ENCODE data around the gene TMEM258. TPM values are rescaled to one million over a fixed set of nuclear protein-coding genes. Genes with fewer than 3 reads are reported as not detected.

TMEM258 gene
- 10 to 100 TPM; 31.0 to 77.8 TPM for total RNA-seq
- polyA plus RNA-seq: 100 to 1,000 TPM; 120 to 136 TPM

GRCh38 chr11:61792310-61793082 is at the start of gene TMEM258, which contains the start of gene FEN1:
TMEM258 (minus strand) TSS chr11:61792599; CDS start chr11:61792558, 41 bp downstream.
FEN1 (plus strand) TSS chr11:61792911; CDS start chr11:61795362, 2,451 bp downstream.
- Histone ChIP-seq H3K9me3 (ENCODE audit: control insufficient read depth in 4 of 4, low read length in 3 of 4) (no peaks in the 10 kb centered on the region), H3K9ac (ENCODE audit: low read depth in 1 of 2, low read length in 2 of 2) (peak within 1 kb of the TSS; percentile 96 to 99), H3K4me3 (ENCODE audit: low read depth in 1 of 3, low read length in 3 of 3) (peak within 1 kb of the TSS; percentile 71 to 98 (median 91)), H3K27me3 (ENCODE audit: control insufficient read depth in 4 of 4, insufficient read depth in 4 of 4, low read length in 3 of 4) (no peaks in the 10 kb centered on the region), H3K4me1 (ENCODE audit: control insufficient read depth in 4 of 4, insufficient read depth in 4 of 4, low read length in 3 of 4) (peaks cover 0 to 19% (median 17%) of the 10 kb centered on the region in 4 donors), H3K27ac (ENCODE audit: low read depth in 1 of 2, low read length in 2 of 2) (peak within 1 kb of the TSS; percentile 93 to 98), H3K36me3 (ENCODE audit: control insufficient read depth in 4 of 4, insufficient read depth in 3 of 4, low read depth in 1 of 4, low read length in 3 of 4) (peaks cover 9 to 26% (median 18%) of the 10 kb centered on the region in 4 donors)
- TF ChIP-seq MAX (IDR thresholded peaks at IDR 0.05) (peak; percentile 75), HNF4G (IDR thresholded peaks at IDR 0.05) (no peak), RAD21 (IDR thresholded peaks at IDR 0.05) (no peak), SP1 (IDR thresholded peaks at IDR 0.05) (no peak), EGR1 (IDR thresholded peaks at IDR 0.05; ENCODE audit: low read depth in 2 of 2) (no peak), YY1 (IDR thresholded peaks at IDR 0.05) (peak; percentile 94), GABPA (IDR thresholded peaks at IDR 0.05 in 1 of 2, conservative IDR thresholded peaks at IDR 0.05 in 1 of 2) (peak; percentile 95 to 99), FOXA2 (IDR thresholded peaks at IDR 0.05) (no peak), TAF1 (conservative IDR thresholded peaks at IDR 0.05) (no peak), REST (IDR thresholded peaks at IDR 0.05) (no peak), CTCF (IDR thresholded peaks at IDR 0.05; ENCODE audit: low read depth, low read length, missing input control) (no peak), RXRA (IDR thresholded peaks at IDR 0.05) (peak in 1 of 2 donors; percentile 6)
- DNase-seq (ENCODE audit: low spot score): peak; percentile 89
- under 1% methylated on average over 61 of the region's 61 CpGs for WGBS

- peaks cover 4 to 26% (median 13%) of the 10 kb centered on the region in 4 donors for H3K36me3 ChIP-seq (ENCODE audit: control insufficient read depth in 4 of 4, insufficient read depth in 3 of 4, low read depth in 1 of 4, low read length in 3 of 4)
- 68% methylated on average over 12 of the region's 12 CpGs for WGBS
- DNase-seq (ENCODE audit: low spot score): no peak
- H3K9me3 ChIP-seq (ENCODE audit: control insufficient read depth in 4 of 4, low read length in 3 of 4): no peaks in the 10 kb centered on the region
- peaks cover 0 to 14% (median 1%) of the 10 kb centered on the region in 4 donors for H3K4me1 ChIP-seq (ENCODE audit: control insufficient read depth in 4 of 4, insufficient read depth in 4 of 4, low read length in 3 of 4)
- H3K27ac ChIP-seq (ENCODE audit: low read depth in 1 of 2, low read length in 2 of 2): no peak overlapping the region
- H3K4me3 ChIP-seq (ENCODE audit: low read depth in 1 of 3, low read length in 3 of 3): no peak overlapping the region
- no peak overlapping the region for H3K9ac ChIP-seq (ENCODE audit: low read depth in 1 of 2, low read length in 2 of 2)
- no peak for TF ChIP-seq HNF4G (IDR thresholded peaks at IDR 0.05)
- TF ChIP-seq ZBTB33 (IDR thresholded peaks at IDR 0.05): no peak
- no peak for TF ChIP-seq NR2F2 (IDR thresholded peaks at IDR 0.05)
- no peak for TF ChIP-seq TAF1 (conservative IDR thresholded peaks at IDR 0.05)
- no peak for TF ChIP-seq RAD21 (IDR thresholded peaks at IDR 0.05)
- H3K27me3 ChIP-seq (ENCODE audit: control insufficient read depth in 4 of 4, insufficient read depth in 4 of 4, low read length in 3 of 4): no peaks in the 10 kb centered on the region
Observed at GRCh38 chr11:61841636-61842527, 49.5 kb upstream of the TMEM258 start.
